Prostate gland (tissue), 2 donors: ENCODE results near the gene GTPBP10. TPM values are rescaled to one million over a fixed set of nuclear protein-coding genes. Genes with fewer than 3 reads are reported as not detected.
A peak's percentile ranks its signal among the peaks of the same experiment; 100 is the strongest.

Experiments used
- DNase-seq: peaks from one replicate; pipeline ENCODE4 v3.0.0-alpha.2; 2019; ENCODE audit warnings: low spot score
- H3K27ac ChIP-seq, 2 donors: fragments of 200-600 bp; sonication (generic); 2 replicates each; pipeline ENCODE4 v1.5.1; 2017 to 2019
- H3K27me3 ChIP-seq: fragments of 200-600 bp; sonication (generic); replicated peaks from 2 replicates; pipeline ENCODE4 v1.5.1; 2019; ENCODE audit not compliant: insufficient read depth
- H3K36me3 ChIP-seq, 2 donors: fragments of 200-600 bp; sonication (generic); 1 replicate in 1 of 2; 2 replicates in 1 of 2; pipeline versions ENCODE4 v1.5.1 to v1.8.1; 2017 to 2019
- H3K4me1 ChIP-seq: fragments of 200-600 bp; sonication (generic); replicated peaks from 2 replicates; pipeline ENCODE4 v1.5.1; 2019
- H3K4me3 ChIP-seq, 2 donors: fragments of 200-600 bp; sonication (generic); 2 replicates each; pipeline ENCODE4 v1.5.1; 2017 to 2019
- H3K9me3 ChIP-seq: fragments of 200-600 bp; sonication (generic); 2 replicates; pipeline ENCODE4 v1.5.1; 2017
- POLR2A ChIP-seq: fragments of 450-650 bp; IDR thresholded peaks from one replicate; pipeline ENCODE4 v1.6.1; 2016; ENCODE audit warnings: antibody characterized with exemption, mild to moderate bottlenecking
- POLR2AphosphoS5 ChIP-seq: sonication (generic); formaldehyde crosslinking; IDR thresholded peaks from one replicate; pipeline ENCODE4 v1.6.1; 2017; ENCODE audit warnings: antibody characterized with exemption
- WGBS: methylation state at CpG from one replicate; pipeline ENCODE4 v1.1.5; 2018; 5-methylcytosine and 5-hydroxymethylcytosine counted together
- intact Hi-C: fragments of 100-400 bp; cut with DNase I; formaldehyde crosslinking; loops from one replicate; pipeline ENCODE4 v1.14.2; 2022
- total RNA-seq, 2 donors: library from RNA; depleted of rRNA; stranded (reverse); fragments of >200 nt; gene quantifications; one replicate each; pipeline ENCODE4 v1.1.0, GENCODE V29; 2016
- TF ChIP-seq, protein P1 (sequence below), 4 experiments: fragments of 200-600 bp in 2 of 4; fragments of 450-650 bp in 2 of 4; sonication (generic) in 2 of 4; IDR thresholded peaks; 1 replicate in 3 of 4; 2 replicates in 1 of 4; pipeline ENCODE4 v1.5.1; 2016 to 2019; ENCODE audit warnings: antibody characterized with exemption in 4 of 4, mild to moderate bottlenecking in 2 of 4, moderate library complexity in 2 of 4

GTPBP10 gene
- total RNA-seq, 2 donors from 2014 or later, result 16.2 to 20.4 TPM

DNA sequence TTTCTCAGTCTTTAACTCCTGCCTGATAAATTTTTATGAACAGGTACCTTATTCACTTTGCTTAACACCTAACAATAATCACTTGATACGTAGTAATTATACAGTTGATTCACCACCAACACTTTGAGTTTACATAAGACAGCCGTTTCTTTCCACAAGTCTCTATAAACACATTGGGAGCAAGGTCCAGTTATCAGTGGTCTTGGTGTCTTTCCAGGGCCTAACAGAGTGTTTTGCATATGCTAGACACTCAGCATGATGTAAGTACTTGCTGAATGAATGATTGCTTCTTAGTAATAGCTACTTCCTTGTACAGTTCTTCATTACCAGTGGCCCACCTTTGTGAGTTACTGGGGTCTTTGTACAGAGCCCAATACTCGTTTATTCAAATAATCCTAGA is 63.2 kb downstream of the GTPBP10 start:
- Histone ChIP-seq H3K36me3 (no peaks in the 10 kb centered on the region), H3K4me1 (peaks cover 3% of the 10 kb centered on the region), H3K27ac (peak overlapping the region in 1 of 2 donors; percentile 96), H3K4me3 (no peak overlapping the region), H3K9me3 (no peaks in the 10 kb centered on the region), H3K27me3 (no peaks in the 10 kb centered on the region)
- no peak for DNase-seq
- TF ChIP-seq, protein P1, sequence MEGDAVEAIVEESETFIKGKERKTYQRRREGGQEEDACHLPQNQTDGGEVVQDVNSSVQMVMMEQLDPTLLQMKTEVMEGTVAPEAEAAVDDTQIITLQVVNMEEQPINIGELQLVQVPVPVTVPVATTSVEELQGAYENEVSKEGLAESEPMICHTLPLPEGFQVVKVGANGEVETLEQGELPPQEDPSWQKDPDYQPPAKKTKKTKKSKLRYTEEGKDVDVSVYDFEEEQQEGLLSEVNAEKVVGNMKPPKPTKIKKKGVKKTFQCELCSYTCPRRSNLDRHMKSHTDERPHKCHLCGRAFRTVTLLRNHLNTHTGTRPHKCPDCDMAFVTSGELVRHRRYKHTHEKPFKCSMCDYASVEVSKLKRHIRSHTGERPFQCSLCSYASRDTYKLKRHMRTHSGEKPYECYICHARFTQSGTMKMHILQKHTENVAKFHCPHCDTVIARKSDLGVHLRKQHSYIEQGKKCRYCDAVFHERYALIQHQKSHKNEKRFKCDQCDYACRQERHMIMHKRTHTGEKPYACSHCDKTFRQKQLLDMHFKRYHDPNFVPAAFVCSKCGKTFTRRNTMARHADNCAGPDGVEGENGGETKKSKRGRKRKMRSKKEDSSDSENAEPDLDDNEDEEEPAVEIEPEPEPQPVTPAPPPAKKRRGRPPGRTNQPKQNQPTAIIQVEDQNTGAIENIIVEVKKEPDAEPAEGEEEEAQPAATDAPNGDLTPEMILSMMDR (IDR thresholded peaks at IDR 0.05), result no peak
- TF ChIP-seq POLR2AphosphoS5 (no peak), POLR2A (no peak)
- WGBS, result 70% methylated on average over 3 of the region's 3 CpGs
- intact Hi-C loops, result loop anchor here (10.0 kb wide), 1 partner anchor 195 kb away; the partner anchor contains the start of gene STEAP2

DNA sequence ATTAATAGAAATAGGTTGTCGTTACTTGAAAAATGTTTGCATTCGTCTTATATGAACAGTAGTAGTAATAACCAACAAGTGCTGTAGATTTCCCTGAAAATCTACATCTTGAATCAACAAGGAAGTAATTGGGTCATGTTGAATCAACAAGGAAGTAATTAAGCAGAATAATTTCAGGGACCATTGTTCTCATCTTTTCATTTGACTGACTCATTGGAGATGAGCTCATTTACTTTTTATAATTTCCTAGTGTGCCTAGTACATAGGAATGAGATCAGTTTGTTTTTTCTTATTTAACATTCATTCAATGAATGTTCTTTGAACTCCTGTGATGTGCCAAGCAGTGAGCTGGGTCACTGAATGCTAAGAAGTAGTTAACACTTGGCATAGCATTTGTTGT is 65.0 kb downstream of the GTPBP10 start:
- Histone ChIP-seq H3K27ac (peak overlapping the region in 1 of 2 donors; percentile 96), H3K36me3 (no peaks in the 10 kb centered on the region), H3K4me1 (peaks cover 3% of the 10 kb centered on the region), H3K9me3 (no peaks in the 10 kb centered on the region), H3K27me3 (no peaks in the 10 kb centered on the region), H3K4me3 (no peak overlapping the region)
- no peak for DNase-seq
- intact Hi-C loops, result no loop called here
- peak; percentile 78 for TF ChIP-seq POLR2AphosphoS5
- TF ChIP-seq, protein P1 (IDR thresholded peaks at IDR 0.05), result no peak
- WGBS, result 53% methylated on average over 2 of the region's 2 CpGs

DNA sequence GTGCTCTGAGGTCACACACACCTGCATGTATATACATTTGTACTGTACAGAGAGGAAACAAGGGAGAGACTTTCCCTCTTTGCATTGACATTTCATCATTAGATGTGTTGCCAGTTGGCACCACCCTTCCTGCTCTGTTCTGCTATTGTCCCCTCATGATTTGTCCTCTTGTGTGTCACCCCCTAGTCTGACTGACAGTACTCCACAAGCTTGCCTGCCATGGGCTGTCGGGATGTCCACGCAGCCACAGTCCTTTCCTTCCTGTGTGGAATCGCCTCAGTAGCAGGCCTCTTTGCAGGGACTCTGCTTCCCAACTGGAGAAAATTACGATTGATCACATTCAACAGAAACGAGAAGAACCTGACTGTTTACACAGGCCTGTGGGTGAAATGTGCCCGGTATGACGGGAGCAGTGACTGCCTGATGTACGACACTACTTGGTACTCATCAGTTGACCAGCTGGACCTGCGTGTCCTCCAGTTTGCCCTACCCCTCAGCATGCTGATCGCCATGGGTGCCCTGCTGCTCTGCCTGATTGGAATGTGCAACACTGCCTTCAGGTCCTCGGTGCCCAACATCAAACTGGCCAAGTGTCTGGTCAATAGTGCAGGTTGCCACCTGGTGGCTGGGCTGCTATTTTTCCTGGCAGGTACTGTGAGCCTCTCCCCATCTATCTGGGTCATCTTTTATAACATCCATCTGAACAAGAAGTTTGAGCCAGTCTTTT is 66.1 kb downstream of the GTPBP10 start:
- WGBS, result 83% methylated on average over 11 of the region's 11 CpGs
- Histone ChIP-seq H3K27me3 (no peaks in the 10 kb centered on the region), H3K27ac (peak overlapping the region in 1 of 2 donors; percentile 96), H3K4me1 (peaks cover 3% of the 10 kb centered on the region), H3K4me3 (no peak overlapping the region), H3K36me3 (no peaks in the 10 kb centered on the region), H3K9me3 (no peaks in the 10 kb centered on the region)
- TF ChIP-seq POLR2AphosphoS5 (no peak), POLR2A (no peak)
- TF ChIP-seq, protein P1 (IDR thresholded peaks at IDR 0.05), result peak in 3 of 4 experiments; percentile 14 to 29 (median 23)
- DNase-seq, result no peak
- intact Hi-C loops, result no loop called here

DNA sequence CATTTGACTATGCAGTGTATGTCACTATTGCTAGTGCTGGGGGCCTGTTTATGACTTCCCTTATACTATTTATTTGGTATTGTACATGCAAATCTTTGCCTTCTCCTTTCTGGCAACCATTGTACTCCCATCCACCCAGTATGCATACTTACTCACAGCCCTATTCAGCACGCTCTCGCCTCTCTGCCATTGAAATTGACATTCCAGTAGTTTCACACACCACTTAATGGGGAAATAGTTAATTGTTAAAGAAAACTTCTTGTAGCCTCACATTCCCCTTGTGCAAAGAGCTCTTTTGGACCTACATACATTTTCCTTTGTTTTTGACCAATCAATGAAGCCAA is 66.6 kb downstream of the GTPBP10 start:
- WGBS, result 96% methylated on average over 2 of the region's 2 CpGs
- H3K9me3 ChIP-seq, result no peaks in the 10 kb centered on the region
- intact Hi-C loops, result no loop called here
- H3K36me3 ChIP-seq, result no peaks in the 10 kb centered on the region
- H3K27me3 ChIP-seq, result no peaks in the 10 kb centered on the region
- H3K27ac ChIP-seq, result peak overlapping the region in 1 of 2 donors; percentile 96
- TF ChIP-seq POLR2AphosphoS5 (no peak), POLR2A (no peak)
- TF ChIP-seq, protein P1 (IDR thresholded peaks at IDR 0.05), result no peak
- no peak for DNase-seq
- H3K4me3 ChIP-seq, result no peak overlapping the region
- peaks cover 3% of the 10 kb centered on the region for H3K4me1 ChIP-seq

DNA sequence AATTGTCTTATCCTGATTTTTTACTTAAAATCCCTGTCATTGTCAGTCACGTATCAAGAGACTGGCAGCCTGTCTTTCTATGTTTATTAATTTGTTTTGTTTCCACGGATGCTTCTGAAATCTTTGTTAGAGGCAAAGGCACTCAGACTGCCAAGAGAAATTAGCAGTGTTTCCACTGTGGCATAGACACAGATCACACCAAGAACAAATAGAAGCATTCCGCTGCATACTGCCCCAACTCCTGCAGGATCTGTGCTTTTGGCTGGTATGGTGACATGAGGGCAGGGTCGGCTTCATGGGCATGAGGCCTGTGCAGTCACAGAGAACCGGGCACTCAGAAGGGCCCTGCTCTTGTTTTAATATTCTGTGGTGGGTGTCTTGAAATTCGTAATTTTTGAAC is 75.1 kb downstream of the GTPBP10 start:
- DNase-seq, result no peak
- no peaks in the 10 kb centered on the region for H3K36me3 ChIP-seq
- H3K4me3 ChIP-seq, result no peak overlapping the region
- H3K27me3 ChIP-seq, result no peaks in the 10 kb centered on the region
- no peak overlapping the region for H3K27ac ChIP-seq
- H3K9me3 ChIP-seq, result no peaks in the 10 kb centered on the region
- intact Hi-C loops, result no loop called here
- TF ChIP-seq, protein P1 (IDR thresholded peaks at IDR 0.05), result no peak
- TF ChIP-seq POLR2A (no peak), POLR2AphosphoS5 (no peak)
- WGBS, result 77% methylated on average over 6 of the region's 6 CpGs
- H3K4me1 ChIP-seq, result no peaks in the 10 kb centered on the region
